HEK293 (cell line): Measurements from ENCODE around the gene NKAIN4.

Source experiments
- CTCF ChIA-PET: fragments of 350-600 bp; formaldehyde crosslinking; extraction: SDS; loops from one replicate; lab custom pipeline; 2021; ENCODE audit warnings: antibody characterized with exemption; lab: Yijun Ruan, JAX
- POLR2A ChIA-PET: fragments of 300-600 bp; formaldehyde crosslinking; extraction: SDS; loops from one replicate; lab custom pipeline; 2020; ENCODE audit warnings: antibody characterized with exemption, inconsistent platforms; lab: Yijun Ruan, JAX
- H3K27ac ChIP-seq: fragments of 200-500 bp; sonication (Bioruptor generic); 2 replicates; pipeline ENCODE4 v1.5.1; 2014; ENCODE audit warnings: low read depth, low read length, control low read depth, inconsistent platforms; ENCODE audit errors: extremely low read depth
- H3K36me3 ChIP-seq, 2 experiments: fragments of 200-500 bp in 1 of 2; sonication (Bioruptor generic) in 1 of 2; 1 replicate in 1 of 2; 2 replicates in 1 of 2; pipeline ENCODE4 v1.5.1; 2014 to 2017; ENCODE audit warnings: inconsistent platforms in 2 of 2, low read length in 2 of 2; ENCODE audit not compliant: control insufficient read depth in 2 of 2, insufficient read depth in 1 of 2
- H3K4me1 ChIP-seq: fragments of 200-500 bp; sonication (Bioruptor generic); 2 replicates; pipeline ENCODE4 v1.5.1; 2014; ENCODE audit warnings: mild to moderate bottlenecking, low read length, inconsistent platforms; ENCODE audit not compliant: control insufficient read depth, insufficient read depth
- H3K4me3 ChIP-seq: 2 replicates; pipeline ENCODE4 v1.5.1; 2011; ENCODE audit warnings: low read depth, mild to moderate bottlenecking, control low read depth, low read length, moderate library complexity
- H3K9me3 ChIP-seq: fragments of 200-500 bp; sonication (Bioruptor generic); 2 replicates; pipeline ENCODE4 v1.5.1; 2014; ENCODE audit warnings: low read depth, low read length, inconsistent platforms; ENCODE audit not compliant: control insufficient read depth, insufficient read depth
- SCRT1 ChIP-seq: fragments of 450-650 bp; formaldehyde crosslinking; IDR thresholded peaks from 2 replicates; pipeline ENCODE4 v1.5.1; 2016; ENCODE audit warnings: missing biosample characterization, missing genetic modification characterization, borderline replicate concordance
- ZBTB8A ChIP-seq: fragments of 450-650 bp; formaldehyde crosslinking; IDR thresholded peaks from 2 replicates; pipeline ENCODE4 v1.5.1; 2016; ENCODE audit warnings: missing biosample characterization, missing genetic modification characterization
- ZNF112 ChIP-seq: fragments of 450-650 bp; formaldehyde crosslinking; IDR thresholded peaks from 2 replicates; pipeline ENCODE4 v1.5.0; 2017; ENCODE audit warnings: missing biosample characterization, missing genetic modification characterization
- ZNF121 ChIP-seq: fragments of 450-650 bp; formaldehyde crosslinking; IDR thresholded peaks from 2 replicates; pipeline ENCODE4 v1.5.1; 2016; ENCODE audit warnings: missing biosample characterization, missing genetic modification characterization
- ZNF155 ChIP-seq: fragments of 450-650 bp; formaldehyde crosslinking; IDR thresholded peaks from 2 replicates; pipeline ENCODE4 v1.5.1; 2016; ENCODE audit warnings: missing biosample characterization, missing genetic modification characterization
- ZNF16 ChIP-seq: fragments of 450-650 bp; formaldehyde crosslinking; IDR thresholded peaks from 2 replicates; pipeline ENCODE4 v1.5.1; 2016; ENCODE audit warnings: low read depth, missing biosample characterization, missing genetic modification characterization
- ZNF18 ChIP-seq: fragments of 450-650 bp; formaldehyde crosslinking; IDR thresholded peaks from 2 replicates; pipeline ENCODE4 v1.5.1; 2016; ENCODE audit warnings: missing biosample characterization, missing genetic modification characterization
- ZNF26 ChIP-seq: fragments of 450-650 bp; formaldehyde crosslinking; IDR thresholded peaks from 2 replicates; pipeline ENCODE4 v1.5.1; 2016; ENCODE audit warnings: missing biosample characterization, missing genetic modification characterization
- ZNF341 ChIP-seq: fragments of 450-650 bp; formaldehyde crosslinking; IDR thresholded peaks from 2 replicates; pipeline ENCODE4; 2016; ENCODE audit warnings: low read depth, missing biosample characterization, missing genetic modification characterization
- ZNF391 ChIP-seq: fragments of 450-650 bp; formaldehyde crosslinking; IDR thresholded peaks from 2 replicates; pipeline ENCODE4 v1.5.1; 2016; ENCODE audit warnings: low read depth, missing biosample characterization, missing genetic modification characterization, borderline replicate concordance
- ZNF558 ChIP-seq: fragments of 450-650 bp; formaldehyde crosslinking; IDR thresholded peaks from 2 replicates; pipeline ENCODE4 v1.5.1; 2016; ENCODE audit warnings: missing biosample characterization, missing genetic modification characterization
- ZNF561 ChIP-seq: fragments of 450-650 bp; IDR thresholded peaks from 2 replicates; pipeline ENCODE4 v1.5.1; 2018; ENCODE audit warnings: missing biosample characterization, missing genetic modification characterization, borderline replicate concordance
- ZNF658 ChIP-seq: fragments of 450-650 bp; formaldehyde crosslinking; IDR thresholded peaks from 2 replicates; pipeline ENCODE4; 2016; ENCODE audit warnings: missing biosample characterization, missing genetic modification characterization
- ZNF660 ChIP-seq: fragments of 450-650 bp; IDR thresholded peaks from 2 replicates; pipeline ENCODE4 v1.5.1; 2018; ENCODE audit warnings: missing biosample characterization, mild to moderate bottlenecking, missing genetic modification characterization
- ZNF704 ChIP-seq: fragments of 450-650 bp; formaldehyde crosslinking; IDR thresholded peaks from 2 replicates; pipeline ENCODE4 v1.5.1; 2016; ENCODE audit warnings: missing biosample characterization, missing genetic modification characterization
- ZNF792 ChIP-seq: fragments of 450-650 bp; formaldehyde crosslinking; IDR thresholded peaks from 2 replicates; pipeline ENCODE4 v1.5.1; 2016; ENCODE audit warnings: missing biosample characterization, missing genetic modification characterization
- ZNF830 ChIP-seq: fragments of 450-650 bp; IDR thresholded peaks from 2 replicates; pipeline ENCODE4 v1.5.0; 2018; ENCODE audit warnings: missing biosample characterization, missing genetic modification characterization, low read depth, mild to moderate bottlenecking, moderate library complexity
- ZSCAN23 ChIP-seq: fragments of 450-650 bp; formaldehyde crosslinking; IDR thresholded peaks from 2 replicates; pipeline ENCODE4 v1.5.1; 2016; ENCODE audit warnings: missing biosample characterization, missing genetic modification characterization
- ZSCAN4 ChIP-seq: fragments of 450-650 bp; formaldehyde crosslinking; IDR thresholded peaks from 2 replicates; pipeline ENCODE4 v1.5.1; 2017; ENCODE audit warnings: missing biosample characterization, missing genetic modification characterization

NKAIN4 gene

GRCh38 chr20:63293456-63293855 lies 39.2 kb upstream of the NKAIN4 start:
- Histone ChIP-seq H3K4me3 (no peak overlapping the region), H3K36me3 (peaks cover 0 to 12% of the 10 kb centered on the region in 2 experiments; a peak in 1 of 3 replicates), H3K9me3 (no peaks in the 10 kb centered on the region), H3K27ac (no peak overlapping the region), H3K4me1 (no peaks in the 10 kb centered on the region)
- POLR2A ChIA-PET = interaction anchor here (0.6 kb wide), 1 partner anchor 232 kb away, joined by 4 read pairs; no protein-coding TSS in a partner anchor
- CTCF ChIA-PET = interaction anchor here (2.1 to 7.4 kb wide), 2 partner anchors 17 to 69 kb away, joined by 8 to 85 read pairs; no protein-coding TSS in a partner anchor
- TF ChIP-seq ZNF341 (tag by site-specific recombination) (no peak), ZNF660 (tag by site-specific recombination) (no peak), ZSCAN23 (tag by site-specific recombination) (no peak), ZNF16 (tag by site-specific recombination) (no peak), ZNF558 (no peak)

- POLR2A ChIA-PET = no interaction called here
- no peaks in the 10 kb centered on the region for H3K4me1 ChIP-seq
- TF ChIP-seq ZNF112 (tag by site-specific recombination) (no peak), ZNF26 (tag by site-specific recombination) (no peak), ZNF830 (no peak), ZNF704 (tag by site-specific recombination) (no peak), ZNF561 (no peak), ZNF121 (tag by site-specific recombination) (no peak), ZNF391 (tag by site-specific recombination) (no peak), ZBTB8A (tag by site-specific recombination) (no peak), SCRT1 (tag by site-specific recombination) (no peak), ZNF155 (tag by site-specific recombination) (no peak), ZNF18 (tag by site-specific recombination) (no peak), ZNF792 (tag by site-specific recombination) (no peak), ZNF658 (tag by site-specific recombination) (no peak), ZSCAN4 (tag by site-specific recombination) (no peak)
- no peak within 1 kb of the TSS for H3K4me3 ChIP-seq
- H3K9me3 ChIP-seq = no peaks in the 10 kb centered on the region
- CTCF ChIA-PET = interaction anchor here (2.1 to 7.4 kb wide), 3 partner anchors 12 to 68 kb away, joined by 8 to 85 read pairs (median 13); no protein-coding TSS in a partner anchor
- H3K36me3 ChIP-seq = peaks cover 0 to 17% of the 10 kb centered on the region in 2 experiments; a peak in 1 of 3 replicates
- H3K27ac ChIP-seq = no peak within 1 kb of the TSS
Measured at GRCh38 chr20:63292904-63293303, 38.6 kb upstream of the NKAIN4 start, which contains the start of gene COL20A1. Gene COL20A1, plus strand, starts transcription at chr20:63293186. Its CDS starts 1,922 bp downstream, at chr20:63295108.
